IPS DF 19.7 (cell line): ENCODE measurements around the gene WSCD2.

ENCODE experiments used
- DNase-seq: peaks from one replicate; pipeline ENCODE4 v3.0.0-alpha.2; 2013; ENCODE audit warnings: low read depth, low spot score

The WSCD2 gene

GRCh38 chr12:108157870-108158459 is 28.9 kb downstream of the WSCD2 start:
- DNase-seq = no peak

GRCh38 chr12:108162207-108162606 is 33.1 kb downstream of the WSCD2 start:
- DNase-seq = no peak

- DNase-seq = no peak
Observed at GRCh38 chr12:108166505-108166904, 37.4 kb downstream of the WSCD2 start.

GRCh38 chr12:108167974-108168373 is 38.9 kb downstream of the WSCD2 start:
- DNase-seq = no peak

GRCh38 chr12:108169708-108170107 is 40.6 kb downstream of the WSCD2 start:
- no peak for DNase-seq

GRCh38 chr12:108170164-108170563 is 41.1 kb downstream of the WSCD2 start:
- no peak for DNase-seq

- DNase-seq = no peak
Observed at GRCh38 chr12:108172033-108172432, 42.9 kb downstream of the WSCD2 start.

- no peak for DNase-seq
Observed at GRCh38 chr12:108173160-108173559, 44.1 kb downstream of the WSCD2 start.

GRCh38 chr12:108173892-108174291 is 44.8 kb downstream of the WSCD2 start:
- DNase-seq = no peak

GRCh38 chr12:108174641-108175040 is 45.6 kb downstream of the WSCD2 start:
- no peak for DNase-seq

GRCh38 chr12:108175310-108175709 is 46.2 kb downstream of the WSCD2 start:
- no peak for DNase-seq

- DNase-seq = no peak
Observed at GRCh38 chr12:108176292-108176691, 47.2 kb downstream of the WSCD2 start.

GRCh38 chr12:108177131-108177530 is 48.0 kb downstream of the WSCD2 start:
- no peak for DNase-seq

- DNase-seq = no peak
Observed at GRCh38 chr12:108179305-108179704, 50.2 kb downstream of the WSCD2 start.

- no peak for DNase-seq
Observed at GRCh38 chr12:108180255-108181094, 51.4 kb downstream of the WSCD2 start.

GRCh38 chr12:108181095-108181454 is 52.0 kb downstream of the WSCD2 start:
- DNase-seq = no peak

- DNase-seq = no peak
Observed at GRCh38 chr12:108182096-108182495, 53.0 kb downstream of the WSCD2 start.

- no peak for DNase-seq
Observed at GRCh38 chr12:108185002-108185401, 55.9 kb downstream of the WSCD2 start.

GRCh38 chr12:108187831-108188230 is 58.7 kb downstream of the WSCD2 start:
- DNase-seq = no peak

GRCh38 chr12:108190529-108190928 is 61.4 kb downstream of the WSCD2 start:
- no peak for DNase-seq

- DNase-seq = no peak
Observed at GRCh38 chr12:108191086-108191485, 62.0 kb downstream of the WSCD2 start.

GRCh38 chr12:108191938-108192337 is 62.9 kb downstream of the WSCD2 start:
- DNase-seq = no peak

GRCh38 chr12:108193493-108193892 is 64.4 kb downstream of the WSCD2 start:
- no peak for DNase-seq
